22Rv1 (cell line): ENCODE measurements around the gene METTL27.

Experiments
- CTCF ChIP-seq: fragments of 450-650 bp; IDR thresholded peaks from 2 replicates; pipeline ENCODE4 v1.5.1; 2017; ENCODE audit warnings: mild to moderate bottlenecking
- ZFX ChIP-seq: fragments of 450-650 bp; IDR thresholded peaks from 2 replicates; pipeline ENCODE4 v1.6.1; 2017; ENCODE audit warnings: antibody characterized with exemption, borderline replicate concordance

- TF ChIP-seq CTCF (no peak), ZFX (no peak)
These were observed 55.7 kb downstream of the METTL27 start for GRCh38 chr7:73786588-73786987.
